CD14-positive monocyte (primary cell): ENCODE data around the gene VN1R2. TPM values are rescaled to one million over a fixed set of nuclear protein-coding genes. Genes with fewer than 3 reads are reported as not detected.
"Not testable (repeated sequence)": the region's sequence is repeated elsewhere in the genome, so short reads cannot be mapped to it uniquely, and the experiment has no call there.

Experiments used
- DNase-seq, 3 donors: peaks; one replicate each; pipeline ENCODE4 v3.0.0-alpha.2; 2011 to 2022
- H2AFZ ChIP-seq: 2 replicates; pipeline ENCODE4 v1.6.0; 2012; ENCODE audit warnings: mild to moderate bottlenecking, low read depth, low read length, inconsistent platforms; ENCODE audit not compliant: insufficient read depth, poor library complexity, severe bottlenecking
- H3K27ac ChIP-seq, 2 donors: 1 replicate in 1 of 2; 2 replicates in 1 of 2; pipeline ENCODE4 v1.5.1; 2012 to 2013; ENCODE audit warnings: low read length in 2 of 2, control low read depth in 1 of 2, inconsistent platforms in 1 of 2, low read depth in 1 of 2, mild to moderate bottlenecking in 1 of 2
- H3K27me3 ChIP-seq, 2 donors: one replicate each; pipeline versions ENCODE4 v1.6.0 to v1.6.1; 2011 to 2013; ENCODE audit warnings: low read length in 2 of 2; ENCODE audit not compliant: control insufficient read depth in 2 of 2, insufficient read depth in 2 of 2
- H3K36me3 ChIP-seq, 2 donors: replicated peaks in 1 of 2; 1 replicate in 1 of 2; 2 replicates in 1 of 2; pipeline versions ENCODE4 v1.5.1 to v1.6.1; 2012 to 2013; ENCODE audit warnings: low read length in 2 of 2, control low read depth in 1 of 2, inconsistent platforms in 1 of 2, mild to moderate bottlenecking in 1 of 2; ENCODE audit not compliant: insufficient read depth in 2 of 2, control insufficient read depth in 1 of 2
- H3K4me1 ChIP-seq, 2 donors: 1 replicate in 1 of 2; 2 replicates in 1 of 2; pipeline versions ENCODE4 v1.5.1 to v1.6.1; 2012 to 2013; ENCODE audit warnings: low read length in 2 of 2, control low read depth in 1 of 2, inconsistent platforms in 1 of 2, mild to moderate bottlenecking in 1 of 2, moderate library complexity in 1 of 2; ENCODE audit not compliant: insufficient read depth in 2 of 2, control insufficient read depth in 1 of 2
- H3K4me2 ChIP-seq: replicated peaks from 2 replicates; pipeline ENCODE3; 2012; ENCODE audit warnings: low read length, moderate library complexity, mild to moderate bottlenecking; ENCODE audit not compliant: poor library complexity, severe bottlenecking; ENCODE audit errors: extremely low read depth
- H3K4me3 ChIP-seq, 3 experiments: fragments of 200-600 bp in 1 of 3; sonication (generic) in 1 of 3; replicated peaks in 1 of 3; 1 replicate in 2 of 3; 2 replicates in 1 of 3; pipeline ENCODE4 v1.5.1; 2011 to 2013; ENCODE audit warnings: low read length in 3 of 3, mild to moderate bottlenecking in 3 of 3, control low read depth in 2 of 3, low read depth in 2 of 3, inconsistent platforms in 1 of 3, moderate library complexity in 1 of 3
- H3K79me2 ChIP-seq: 2 replicates; pipeline ENCODE4 v1.6.0; 2012; ENCODE audit warnings: mild to moderate bottlenecking, control low read depth, inconsistent platforms, low read length, moderate library complexity; ENCODE audit not compliant: insufficient read depth
- H3K9ac ChIP-seq: 2 replicates; pipeline ENCODE4 v1.6.0; 2017; ENCODE audit warnings: low read length, mild to moderate bottlenecking; ENCODE audit not compliant: insufficient read depth, poor library complexity, severe bottlenecking
- H3K9me3 ChIP-seq, 2 donors: replicated peaks in 1 of 2; 1 replicate in 1 of 2; 2 replicates in 1 of 2; pipeline versions ENCODE4 v1.5.1 to v1.6.1; 2012 to 2013; ENCODE audit warnings: low read length in 2 of 2, control low read depth in 1 of 2; ENCODE audit not compliant: control insufficient read depth in 1 of 2, insufficient read depth in 1 of 2
- H4K20me1 ChIP-seq: 2 replicates; pipeline ENCODE4 v1.6.0; 2012; ENCODE audit warnings: mild to moderate bottlenecking, low read length, control low read depth, moderate library complexity; ENCODE audit not compliant: insufficient read depth
- H3K27ac Mint-ChIP-seq, 7 donors: one replicate each; pipeline ENCODE4 v1.8.0; 2020; ENCODE audit warnings: mild to moderate bottlenecking in 7 of 7, mixed read lengths in 7 of 7, moderate library complexity in 6 of 7, inconsistent platforms in 2 of 7
- H3K27me3 Mint-ChIP-seq, 3 donors: one replicate each; pipeline ENCODE4 v1.8.0; 2021 to 2022; ENCODE audit warnings: low read depth in 3 of 3, mild to moderate bottlenecking in 3 of 3, mixed read lengths in 3 of 3, moderate library complexity in 3 of 3, inconsistent platforms in 1 of 3
- H3K36me3 Mint-ChIP-seq, 2 donors: one replicate each; pipeline ENCODE4 v1.8.0; 2020; ENCODE audit warnings: mixed read lengths in 2 of 2, inconsistent platforms in 1 of 2, mild to moderate bottlenecking in 1 of 2
- H3K4me1 Mint-ChIP-seq: one replicate; pipeline ENCODE4 v1.8.0; 2020; ENCODE audit warnings: mild to moderate bottlenecking, mixed read lengths
- H3K4me3 Mint-ChIP-seq, 2 donors: one replicate each; pipeline ENCODE4 v1.8.0; 2020; ENCODE audit warnings: mild to moderate bottlenecking in 2 of 2, mixed read lengths in 2 of 2, moderate library complexity in 1 of 2
- H3K9me3 Mint-ChIP-seq, 7 donors: one replicate each; pipeline ENCODE4 v1.8.0; 2020 to 2022; ENCODE audit warnings: mixed read lengths in 7 of 7, mild to moderate bottlenecking in 6 of 7, moderate library complexity in 6 of 7, inconsistent platforms in 2 of 7
- CTCF ChIP-seq: fragments of 200-600 bp; IDR thresholded peaks from one replicate; pipeline ENCODE4 v1.8.0; 2022; ENCODE audit warnings: antibody characterized with exemption, mild to moderate bottlenecking
- WGBS: methylation state at CpG from one replicate; pipeline ENCODE4 v1.1.5; 2013; ENCODE audit warnings: missing lambda C conversion rate; ENCODE audit not compliant: insufficient coverage; 5-methylcytosine and 5-hydroxymethylcytosine counted together
- intact Hi-C, 2 donors: fragments of 100-400 bp; cut with micrococcal nuclease; formaldehyde crosslinking; loops; one replicate each; pipeline versions ENCODE4 v1.15.0 to v1.15.1; 2023
- polyA plus RNA-seq, 3 donors: library from polyadenylated mRNA; depleted of rRNA in 1 of 3; unstranded in 2 of 3; stranded (reverse) in 1 of 3; fragments of 300-500 nt in 2 of 3; fragments of >200 nt in 1 of 3; fragmentation: Illumina TruSeq in 2 of 3; gene quantifications; 1 replicate in 2 of 3; 2 replicates in 1 of 3; pipeline ENCODE4 v1.2.3, GENCODE V29; 2012 to 2021

Gene VN1R2
- polyA plus RNA-seq, 3 donors = not detected

- intact Hi-C loops = no loop called here
- Mint-ChIP-seq H3K36me3 (peaks cover 31 to 33% of the 10 kb centered on the region in 2 donors), H3K9me3 (peaks cover 60 to 99% (median 98%) of the 10 kb centered on the region in 7 donors)
Observed at GRCh38 chr19:53212703-53213320, 45.3 kb upstream of the VN1R2 start.

GRCh38 chr19:53222716-53223115 is 35.4 kb upstream of the VN1R2 start:
- H3K79me2 ChIP-seq, intact Hi-C loops, H2AFZ ChIP-seq, H4K20me1 ChIP-seq, H3K27me3 ChIP-seq, H3K36me3 Mint-ChIP-seq, H3K9ac ChIP-seq, H3K4me3 Mint-ChIP-seq, H3K27me3 Mint-ChIP-seq, H3K4me1 ChIP-seq, H3K4me2 ChIP-seq, H3K4me1 Mint-ChIP-seq, H3K27ac ChIP-seq, H3K36me3 ChIP-seq, H3K27ac Mint-ChIP-seq, DNase-seq, H3K4me3 ChIP-seq: not testable (repeated sequence)
- H3K9me3 Mint-ChIP-seq = peaks cover 37 to 90% (median 83%) of the 10 kb centered on the region in 7 donors
- WGBS = no CpG with 5 or more reads among the region's 28 CpGs
- H3K9me3 ChIP-seq = peaks cover 64 to 81% of the 10 kb centered on the region in 2 donors

More at GRCh38 chr19:53212703-53213320, 45.3 kb upstream of the VN1R2 start:
- no peak for DNase-seq
- no peaks in the 10 kb centered on the region for H3K4me1 Mint-ChIP-seq
- no peak for TF ChIP-seq CTCF
- no peak overlapping the region for H3K9ac ChIP-seq
- H2AFZ ChIP-seq = no peak overlapping the region
- peaks cover 10 to 44% of the 10 kb centered on the region in 2 donors for H3K36me3 ChIP-seq
- no peak overlapping the region for H3K27ac Mint-ChIP-seq
- H3K9me3 ChIP-seq = peaks cover 67 to 99% of the 10 kb centered on the region in 2 donors
- H4K20me1 ChIP-seq = no peaks in the 10 kb centered on the region
- no peaks in the 10 kb centered on the region for H3K79me2 ChIP-seq
- H3K4me2 ChIP-seq = no peak overlapping the region
- H3K4me1 ChIP-seq = no peaks in the 10 kb centered on the region
- no CpG with 5 or more reads among the region's 2 CpGs for WGBS
- peaks cover 0 to 1% (median 0%) of the 10 kb centered on the region in 3 donors for H3K27me3 Mint-ChIP-seq
- no peak overlapping the region for H3K4me3 Mint-ChIP-seq
- H3K27me3 ChIP-seq = no peaks in the 10 kb centered on the region
- H3K27ac ChIP-seq = no peak overlapping the region
- H3K4me3 ChIP-seq = peak overlapping the region in 1 of 3 experiments; percentile 29
